Endodermal cell (in vitro differentiated cells): ENCODE data around the gene RGS7. TPM values are rescaled to one million over a fixed set of nuclear protein-coding genes. Genes with fewer than 3 reads are reported as not detected.
"Not testable (repeated sequence)": the region's sequence is repeated elsewhere in the genome, so short reads cannot be mapped to it uniquely, and the experiment has no call there.

Experiments used
- DNase-seq: peaks from one replicate; pipeline ENCODE4 v3.0.0-alpha.2; 2017
- H3K27ac ChIP-seq: 2 replicates; pipeline ENCODE4 v1.5.1; 2013; ENCODE audit warnings: mild to moderate bottlenecking, low read depth, low read length, moderate library complexity
- H3K27me3 ChIP-seq: 2 replicates; pipeline ENCODE4 v1.6.1; 2013; ENCODE audit warnings: mild to moderate bottlenecking, low read length, moderate library complexity; ENCODE audit not compliant: insufficient read depth, control insufficient read depth, poor library complexity, severe bottlenecking
- H3K36me3 ChIP-seq: 2 replicates; pipeline ENCODE4 v1.7.0; 2013; ENCODE audit warnings: mild to moderate bottlenecking, low read length, moderate library complexity; ENCODE audit not compliant: control insufficient read depth, insufficient read depth
- H3K4me1 ChIP-seq: one replicate; pipeline ENCODE4 v1.7.0; 2013; ENCODE audit warnings: low read length; ENCODE audit not compliant: control insufficient read depth, insufficient read depth
- H3K4me3 ChIP-seq: 2 replicates; pipeline ENCODE4 v1.5.1; 2013; ENCODE audit warnings: mild to moderate bottlenecking, low read length, moderate library complexity
- H3K9ac ChIP-seq: 2 replicates; pipeline ENCODE4 v1.6.1; 2013; ENCODE audit warnings: mild to moderate bottlenecking, low read length, moderate library complexity; ENCODE audit not compliant: poor library complexity, severe bottlenecking; ENCODE audit errors: extremely low read depth
- H3K9me3 ChIP-seq: 2 replicates; pipeline ENCODE4 v1.6.1; 2013; ENCODE audit warnings: mild to moderate bottlenecking, low read length, moderate library complexity; ENCODE audit not compliant: control insufficient read depth
- H3K27ac Mint-ChIP-seq: 2 replicates; pipeline ENCODE4 v1.8.0; 2020; ENCODE audit warnings: mixed read lengths
- H3K27me3 Mint-ChIP-seq: 2 replicates; pipeline ENCODE4 v1.8.0; 2021; ENCODE audit warnings: mild to moderate bottlenecking, mixed read lengths; ENCODE audit not compliant: insufficient read depth
- H3K36me3 Mint-ChIP-seq: 2 replicates; pipeline ENCODE4 v1.8.0; 2020; ENCODE audit warnings: low read depth, mixed read lengths
- H3K4me1 Mint-ChIP-seq: 2 replicates; pipeline ENCODE4 v1.8.0; 2020; ENCODE audit warnings: mixed read lengths
- H3K4me3 Mint-ChIP-seq: 2 replicates; pipeline ENCODE4 v1.8.0; 2020; ENCODE audit warnings: mild to moderate bottlenecking, moderate library complexity, mixed read lengths
- H3K9me3 Mint-ChIP-seq: 2 replicates; pipeline ENCODE4 v1.8.0; 2020; ENCODE audit warnings: mild to moderate bottlenecking, mixed read lengths
- WGBS, 2 experiments: methylation state at CpG; one replicate each; pipeline versions ENCODE4 v1.1.5 to v1.1.7; 2013; ENCODE audit warnings: missing lambda C conversion rate in 2 of 2, mixed read lengths in 1 of 2; ENCODE audit not compliant: insufficient coverage in 1 of 2, insufficient read length in 1 of 2; 5-methylcytosine and 5-hydroxymethylcytosine counted together
- total RNA-seq, 2 donors: library from RNA; stranded (reverse); fragmentation: NEBNext Ultra II Directional in 1 of 2; extraction: Animal tissue kit (Norgen Biotek cat#: 25700) in 1 of 2; gene quantifications; 2 replicates in 1 of 2; 3 replicates in 1 of 2; pipeline ENCODE4 v1.2.1, GENCODE V29; 2021
- TF ChIP-seq, protein P1 (sequence below): fragments of 200-600 bp; sonication (generic); conservative IDR thresholded peaks from 2 replicates; pipeline ENCODE4 v1.5.0; 2021; ENCODE audit warnings: antibody characterized with exemption, mild to moderate bottlenecking

RGS7 gene
- total RNA-seq, 2 donors from 2014 or later: 1.0 to 1.1 TPM

- Histone ChIP-seq H3K4me1 (no peaks in the 10 kb centered on the region), H3K27ac (no peak overlapping the region)
- WGBS, 2 experiments: 82 to 89% methylated on average over 6 of the region's 6 CpGs
These were observed 135.7 kb downstream of the RGS7 start for GRCh38 chr1:241221319-241221718.

DNA sequence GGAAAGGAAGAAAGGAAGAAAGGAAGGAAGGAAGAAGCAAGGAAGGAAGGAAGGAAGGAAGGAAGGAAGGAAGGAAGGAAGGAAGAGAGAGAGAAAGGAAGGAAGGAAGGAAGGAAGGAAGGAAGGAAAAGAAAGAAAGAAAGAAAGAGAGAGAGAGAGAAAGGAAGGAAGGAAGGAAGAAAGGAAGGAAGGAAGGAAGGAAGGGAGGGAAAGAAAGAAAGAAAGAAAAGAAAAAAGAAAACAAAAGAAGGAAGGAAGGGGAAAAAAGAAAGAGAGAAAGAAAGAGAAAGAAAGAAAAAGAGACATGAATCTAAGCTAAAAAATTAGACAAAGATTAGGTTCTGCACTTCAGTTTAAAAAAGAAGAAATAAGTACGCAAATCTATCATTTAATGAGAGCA is 136.1 kb downstream of the RGS7 start:
- H3K27me3 Mint-ChIP-seq, H3K9me3 Mint-ChIP-seq, H3K27ac ChIP-seq, H3K27me3 ChIP-seq, H3K9me3 ChIP-seq, H3K27ac Mint-ChIP-seq, H3K4me1 ChIP-seq, H3K36me3 Mint-ChIP-seq, H3K9ac ChIP-seq, H3K4me3 ChIP-seq, H3K36me3 ChIP-seq, DNase-seq, H3K4me3 Mint-ChIP-seq: not testable (repeated sequence)
- peaks cover 12% of the 10 kb centered on the region for H3K4me1 Mint-ChIP-seq
- 100% methylated on average over 1 of the region's 1 CpG for WGBS, 2 experiments

More at GRCh38 chr1:241221319-241221718, 135.7 kb downstream of the RGS7 start:
- Mint-ChIP-seq H3K27me3 (no peaks in the 10 kb centered on the region), H3K4me1 (peaks cover 12% of the 10 kb centered on the region), H3K9me3 (peaks cover 8% of the 10 kb centered on the region), H3K4me3 (no peak overlapping the region), H3K36me3 (no peaks in the 10 kb centered on the region), H3K27ac (no peak overlapping the region)
- Histone ChIP-seq H3K9ac (no peak overlapping the region), H3K27me3 (no peaks in the 10 kb centered on the region), H3K9me3 (no peaks in the 10 kb centered on the region), H3K4me3 (no peak overlapping the region), H3K36me3 (no peaks in the 10 kb centered on the region)
- TF ChIP-seq, protein P1, sequence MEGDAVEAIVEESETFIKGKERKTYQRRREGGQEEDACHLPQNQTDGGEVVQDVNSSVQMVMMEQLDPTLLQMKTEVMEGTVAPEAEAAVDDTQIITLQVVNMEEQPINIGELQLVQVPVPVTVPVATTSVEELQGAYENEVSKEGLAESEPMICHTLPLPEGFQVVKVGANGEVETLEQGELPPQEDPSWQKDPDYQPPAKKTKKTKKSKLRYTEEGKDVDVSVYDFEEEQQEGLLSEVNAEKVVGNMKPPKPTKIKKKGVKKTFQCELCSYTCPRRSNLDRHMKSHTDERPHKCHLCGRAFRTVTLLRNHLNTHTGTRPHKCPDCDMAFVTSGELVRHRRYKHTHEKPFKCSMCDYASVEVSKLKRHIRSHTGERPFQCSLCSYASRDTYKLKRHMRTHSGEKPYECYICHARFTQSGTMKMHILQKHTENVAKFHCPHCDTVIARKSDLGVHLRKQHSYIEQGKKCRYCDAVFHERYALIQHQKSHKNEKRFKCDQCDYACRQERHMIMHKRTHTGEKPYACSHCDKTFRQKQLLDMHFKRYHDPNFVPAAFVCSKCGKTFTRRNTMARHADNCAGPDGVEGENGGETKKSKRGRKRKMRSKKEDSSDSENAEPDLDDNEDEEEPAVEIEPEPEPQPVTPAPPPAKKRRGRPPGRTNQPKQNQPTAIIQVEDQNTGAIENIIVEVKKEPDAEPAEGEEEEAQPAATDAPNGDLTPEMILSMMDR: no peak
- no peak for DNase-seq

DNA sequence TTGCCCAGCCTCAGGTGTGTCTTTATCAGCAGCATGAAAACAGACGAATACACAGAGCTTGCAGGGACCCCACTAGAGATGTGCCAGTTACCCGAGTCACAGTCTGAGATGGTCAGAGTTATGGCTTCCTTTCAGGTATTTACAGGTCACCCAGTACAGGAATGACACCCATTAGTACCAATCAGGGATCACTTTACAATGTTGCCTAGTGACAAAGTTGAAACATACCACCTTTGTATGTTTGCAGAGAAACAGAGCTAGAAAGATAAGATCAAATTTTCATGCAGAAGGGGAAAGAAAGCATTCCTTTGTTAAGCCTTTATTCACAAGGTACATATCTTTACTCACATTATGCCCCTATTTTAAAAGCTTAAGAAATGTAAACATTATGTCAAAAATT is 137.6 kb downstream of the RGS7 start:
- Mint-ChIP-seq H3K4me3 (no peak overlapping the region), H3K4me1 (peaks cover 12% of the 10 kb centered on the region), H3K27me3 (no peaks in the 10 kb centered on the region), H3K9me3 (peaks cover 8% of the 10 kb centered on the region), H3K36me3 (no peaks in the 10 kb centered on the region), H3K27ac (no peak overlapping the region)
- no peaks in the 10 kb centered on the region for H3K27me3 ChIP-seq
- H3K9ac ChIP-seq: no peak overlapping the region
- no peak overlapping the region for H3K4me3 ChIP-seq
- H3K27ac ChIP-seq: no peak overlapping the region
- TF ChIP-seq, protein P1: no peak
- DNase-seq: no peak
- H3K9me3 ChIP-seq: no peaks in the 10 kb centered on the region
- 92 to 100% methylated on average over 1 to 2 of the region's 2 CpGs for WGBS, 2 experiments
- no peaks in the 10 kb centered on the region for H3K4me1 ChIP-seq
- no peaks in the 10 kb centered on the region for H3K36me3 ChIP-seq

- TF ChIP-seq, protein P1: no peak
- Histone ChIP-seq H3K27ac (no peak overlapping the region), H3K36me3 (no peaks in the 10 kb centered on the region), H3K27me3 (no peaks in the 10 kb centered on the region), H3K4me1 (no peaks in the 10 kb centered on the region), H3K4me3 (no peak overlapping the region), H3K9me3 (no peaks in the 10 kb centered on the region), H3K9ac (no peak overlapping the region)
- no peak for DNase-seq
- no peaks in the 10 kb centered on the region for H3K36me3 Mint-ChIP-seq
- no peak overlapping the region for H3K27ac Mint-ChIP-seq
- WGBS, 2 experiments: 96 to 100% methylated on average over 1 to 2 of the region's 2 CpGs
- H3K4me1 Mint-ChIP-seq: peaks cover 12% of the 10 kb centered on the region
- no peak overlapping the region for H3K4me3 Mint-ChIP-seq
- H3K9me3 Mint-ChIP-seq: no peaks in the 10 kb centered on the region
- H3K27me3 Mint-ChIP-seq: no peaks in the 10 kb centered on the region
These were observed 139.5 kb downstream of the RGS7 start for GRCh38 chr1:241217516-241217915.
